NCI-H2196 (cell line): Measurements from ENCODE around the gene S100A16.
"Not testable (repeated sequence)": the region's sequence is repeated elsewhere in the genome, so short reads cannot be mapped to it uniquely, and the experiment has no call there.

ENCODE experiments used
- DNase-seq: peaks from one replicate; lab custom pipeline; 2025; ENCODE audit not compliant: unreplicated experiment; lab: John Stamatoyannopoulos, UW

S100A16 gene

DNA sequence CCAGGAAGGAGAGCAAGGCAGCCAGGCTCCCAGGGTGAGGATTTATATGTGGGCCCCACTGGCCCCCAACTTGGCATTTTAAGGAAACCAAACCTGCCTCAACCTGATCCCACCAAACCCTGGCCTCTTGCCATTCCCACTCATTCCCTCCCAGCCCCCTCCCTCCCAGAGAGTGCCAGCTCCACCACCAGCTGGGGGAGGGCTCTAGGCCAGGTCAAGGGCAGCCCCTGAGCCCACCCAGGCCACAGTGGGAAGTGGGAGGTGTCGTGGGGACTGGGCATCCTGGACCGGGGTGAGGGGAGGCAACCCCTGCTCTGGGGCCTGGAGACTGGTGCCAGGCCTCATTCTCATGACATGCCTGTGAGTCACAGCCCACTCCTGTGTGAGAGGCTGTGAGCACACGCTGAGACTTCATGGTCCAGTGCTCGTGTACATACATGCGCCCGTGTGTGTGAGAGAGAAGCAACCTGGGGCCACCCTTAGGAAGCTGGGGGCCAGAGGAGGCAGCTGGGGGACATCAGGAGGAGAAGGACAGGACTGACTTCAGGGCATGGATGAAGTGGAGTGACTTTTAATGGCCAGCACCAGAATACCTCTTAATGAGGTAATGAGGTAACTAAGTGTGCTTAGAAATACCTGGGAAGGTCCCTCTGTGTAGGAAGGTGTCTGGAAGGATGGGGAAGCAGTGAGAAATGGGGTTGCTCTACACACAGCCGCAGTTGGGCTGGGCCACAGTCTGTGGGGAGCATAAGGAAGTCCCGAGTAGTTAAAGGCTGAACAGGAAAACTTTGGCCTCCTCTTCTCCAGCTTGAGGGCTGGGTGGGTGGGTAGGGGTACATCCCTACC, 47.2 kb downstream of the S100A16 start, which contains the start of gene S100A2:
S100A2 (minus strand) TSS at position 316 of the 846 bp plus-strand sequence. CDS start 1,967 bp downstream, outside the sequence.
- peak; percentile 60 for DNase-seq

DNA sequence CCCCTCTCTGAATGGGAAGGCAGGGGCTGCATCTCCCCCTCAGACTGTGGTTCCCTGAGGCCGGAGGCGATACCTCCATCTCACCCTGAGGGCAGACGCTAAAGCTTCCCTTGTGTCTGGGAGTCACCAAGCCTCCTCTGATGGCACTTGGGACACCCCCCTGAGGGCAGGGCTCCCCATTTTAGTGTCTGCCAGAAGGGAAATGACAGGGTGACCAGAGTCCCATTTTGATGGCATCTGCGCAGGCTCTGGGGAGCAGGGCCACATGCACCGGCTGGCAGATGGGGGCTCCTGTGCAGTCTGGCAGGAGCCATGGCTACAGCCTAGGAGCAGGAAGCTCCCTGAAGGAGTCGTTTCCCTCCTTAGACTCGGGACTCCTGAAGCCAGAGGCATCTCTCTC, 48.9 kb downstream of the S100A16 start:
- no peak for DNase-seq

DNA sequence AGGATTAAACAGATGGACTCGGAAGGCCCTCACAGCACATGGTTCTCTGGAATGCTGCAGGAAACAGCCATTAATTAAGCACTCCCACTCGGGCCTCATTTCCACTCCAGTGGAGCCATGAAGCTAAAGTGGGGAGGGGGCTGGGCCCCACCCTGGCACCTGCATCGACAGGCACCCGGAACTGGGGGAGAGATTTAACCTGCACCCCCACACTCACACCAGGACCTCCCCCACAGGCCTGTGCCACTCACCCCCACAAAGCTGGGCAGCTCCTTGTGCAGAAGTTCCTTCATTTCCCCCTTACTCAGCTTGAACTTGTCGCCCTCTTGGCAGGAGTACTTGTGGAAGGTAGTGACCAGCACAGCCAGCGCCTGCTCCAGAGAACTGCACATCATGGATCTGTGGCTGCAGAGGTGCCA, 49.4 kb downstream of the S100A16 start:
- DNase-seq, result no peak

DNA sequence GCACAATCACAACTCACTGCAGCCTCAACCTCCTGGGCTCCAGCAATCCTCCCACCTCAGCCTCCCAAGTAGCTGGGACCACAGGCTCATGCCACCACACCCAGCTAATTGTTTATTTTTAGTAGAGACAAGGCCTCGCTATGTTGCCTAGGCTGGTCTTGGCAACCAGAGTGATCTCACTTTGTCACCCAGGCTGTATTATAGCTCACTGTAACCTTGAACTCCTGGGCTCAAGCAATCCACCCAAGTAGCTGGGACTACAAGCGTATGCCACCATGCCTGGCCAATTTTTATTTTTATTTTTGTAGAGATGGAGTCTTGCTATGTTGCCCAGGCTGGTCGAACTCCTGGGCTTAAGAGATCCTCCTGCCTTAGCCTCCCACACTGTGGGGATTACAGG, 50.9 kb downstream of the S100A16 start:
- DNase-seq, result not testable (repeated sequence)

DNA sequence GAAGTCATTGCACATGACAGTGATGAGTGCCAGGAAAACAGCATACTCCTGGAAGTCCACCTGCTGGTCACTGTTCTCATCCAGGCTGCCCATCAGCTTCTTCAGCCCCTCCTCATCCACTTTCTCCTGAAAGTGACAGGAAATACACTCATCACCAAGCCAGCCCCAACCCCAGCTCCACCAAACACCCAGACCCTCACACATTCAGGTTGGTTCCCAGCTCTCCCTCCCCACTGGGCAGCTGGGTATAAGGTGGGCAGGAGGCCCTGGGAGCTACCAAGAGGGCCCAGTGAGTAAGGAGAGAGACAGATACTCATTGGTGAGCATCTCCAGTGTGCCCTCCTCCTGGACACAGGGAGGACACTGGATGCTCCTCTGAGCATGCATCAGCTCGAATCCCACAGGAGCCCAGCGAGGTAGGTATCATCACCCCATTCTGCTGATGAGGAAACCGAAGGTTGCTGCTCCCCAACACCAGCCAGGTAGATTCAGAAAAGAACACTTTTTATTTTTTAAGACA, 51.4 kb downstream of the S100A16 start:
- DNase-seq, result no peak

DNA sequence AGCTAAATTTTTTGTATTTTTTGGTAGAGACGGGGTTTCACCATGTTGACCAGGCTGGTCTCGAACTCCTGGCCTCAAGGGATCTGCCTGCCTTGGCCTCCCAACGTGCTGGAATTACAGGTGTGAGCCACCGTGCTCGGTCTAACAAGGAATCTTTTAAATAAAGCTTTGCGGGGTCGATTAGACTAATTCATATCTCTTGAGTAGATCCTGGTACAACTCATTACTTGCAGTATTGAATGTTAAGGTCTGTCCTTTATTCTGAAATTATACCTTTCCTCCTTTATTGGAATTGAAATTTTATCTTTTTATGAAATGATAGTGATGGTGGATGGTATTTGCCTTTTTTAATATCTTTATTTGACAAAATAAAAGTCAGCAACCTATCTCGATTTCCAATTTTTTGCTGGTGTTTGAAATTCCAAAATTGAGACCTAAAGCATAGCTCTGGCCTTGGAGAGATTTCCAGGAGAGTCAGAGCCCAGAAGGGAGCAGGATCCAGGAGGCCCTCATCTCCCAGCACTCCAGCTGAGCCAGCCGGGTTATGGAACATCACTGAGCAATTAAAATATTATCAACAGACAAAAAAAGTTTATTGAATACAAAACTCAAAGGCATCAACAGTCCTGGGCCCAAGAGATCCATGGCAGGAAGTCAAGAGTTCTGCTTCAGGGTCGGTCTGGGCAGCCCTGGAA, 52.0 kb downstream of the S100A16 start:
- no peak for DNase-seq

DNA sequence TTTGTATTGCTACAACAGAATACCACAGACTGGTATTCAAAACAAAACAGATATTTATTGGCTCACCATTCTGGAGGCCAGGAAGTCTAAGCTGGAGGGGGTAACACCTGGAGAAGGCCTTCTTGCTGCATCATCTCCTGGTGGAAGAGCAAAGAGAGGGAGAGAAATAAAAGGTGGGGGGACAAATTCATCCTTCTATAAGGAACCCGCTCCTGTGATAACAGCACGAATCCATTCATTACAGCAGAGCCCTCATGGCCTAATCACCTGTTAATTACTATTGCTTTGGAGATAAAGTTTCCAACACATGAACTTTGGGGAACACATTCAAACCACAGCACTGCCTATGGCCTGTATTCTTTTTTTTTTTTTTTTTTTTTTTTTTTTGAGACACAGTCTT, 52.7 kb downstream of the S100A16 start:
- no peak for DNase-seq

DNA sequence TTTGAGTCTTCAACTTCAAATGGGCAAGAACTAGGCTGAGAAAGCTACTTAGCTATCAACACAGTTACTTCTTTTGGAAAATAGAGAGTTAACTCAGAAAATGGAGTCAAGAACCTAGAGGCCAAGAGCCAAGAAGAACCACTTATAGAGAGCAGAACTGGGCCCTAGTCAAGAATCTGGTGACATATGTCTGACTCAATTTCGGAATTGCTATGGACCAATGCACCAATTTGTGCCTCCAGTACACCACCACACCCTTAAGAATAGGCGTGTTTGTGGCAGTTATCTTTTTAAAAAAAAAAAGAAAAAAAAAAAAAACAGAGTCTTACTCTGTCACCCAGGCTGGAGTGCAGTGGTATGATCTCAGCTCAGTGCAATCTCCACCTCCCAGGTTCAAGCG, 55.1 kb downstream of the S100A16 start:
- no peak for DNase-seq
